ENCODE data around the gene SIGMAR1.
A peak's percentile ranks its signal among the peaks of the same experiment; 100 is the strongest.

SIGMAR1 gene

GRCh38 chr9:34664281-34665066 lies 26.9 kb upstream of the SIGMAR1 start:
- Histone ChIP-seq H3K27me3 (ENCODE audit: low read depth) (no peaks in the 10 kb centered on the region), H3K36me3 (replicated peaks) (no peaks in the 10 kb centered on the region), H3K4me3 (peak overlapping the region; percentile 31), H3K4me1 (peaks cover 7% of the 10 kb centered on the region), H3K9me3 (no peaks in the 10 kb centered on the region)
- peak; percentile 60 to 90 for DNase-seq (ENCODE audit: low spot score in 2 of 2)
- in situ Hi-C loops (cut with MboI; ENCODE audit: low sequenced_read_pairs) = no loop called here

GRCh38 chr9:34663303-34663605 lies 25.7 kb upstream of the SIGMAR1 start:
- in situ Hi-C loops (cut with MboI; ENCODE audit: low sequenced_read_pairs) = no loop called here

GRCh38 chr9:34662526-34663302 lies 25.1 kb upstream of the SIGMAR1 start, which contains the start of gene CCL27:
CCL27 (minus strand) TSS chr9:34662657; CDS start chr9:34662633, 24 bp downstream.
- no peaks in the 10 kb centered on the region for H3K27me3 ChIP-seq (ENCODE audit: low read depth)
- no peak within 1 kb of the TSS for H3K4me3 ChIP-seq
- H3K36me3 ChIP-seq (replicated peaks) = no peaks in the 10 kb centered on the region
- H3K9me3 ChIP-seq = no peaks in the 10 kb centered on the region
- in situ Hi-C loops (cut with MboI; ENCODE audit: low sequenced_read_pairs) = no loop called here
- peaks cover 7% of the 10 kb centered on the region for H3K4me1 ChIP-seq
- no peak for DNase-seq (ENCODE audit: low spot score in 2 of 2)

More at GRCh38 chr9:34663303-34663605, 25.7 kb upstream of the SIGMAR1 start:
- Histone ChIP-seq H3K27me3 (ENCODE audit: low read depth) (no peaks in the 10 kb centered on the region), H3K36me3 (replicated peaks) (no peaks in the 10 kb centered on the region), H3K4me1 (peaks cover 7% of the 10 kb centered on the region), H3K4me3 (no peak overlapping the region), H3K9me3 (no peaks in the 10 kb centered on the region)
- no peak for DNase-seq (ENCODE audit: low spot score in 2 of 2)

GRCh38 chr9:34659592-34660253 lies 22.1 kb upstream of the SIGMAR1 start:
- Histone ChIP-seq H3K36me3 (replicated peaks) (no peaks in the 10 kb centered on the region), H3K4me1 (peaks cover 4% of the 10 kb centered on the region), H3K4me3 (no peak overlapping the region), H3K9me3 (no peaks in the 10 kb centered on the region), H3K27me3 (ENCODE audit: low read depth) (no peaks in the 10 kb centered on the region)
- DNase-seq (ENCODE audit: low spot score in 2 of 2) = no peak
- in situ Hi-C loops (cut with MboI; ENCODE audit: low sequenced_read_pairs) = no loop called here

GRCh38 chr9:34658461-34658860 lies 20.9 kb upstream of the SIGMAR1 start:
- Histone ChIP-seq H3K36me3 (replicated peaks) (no peaks in the 10 kb centered on the region), H3K4me1 (no peaks in the 10 kb centered on the region), H3K27me3 (ENCODE audit: low read depth) (no peaks in the 10 kb centered on the region), H3K9me3 (no peaks in the 10 kb centered on the region), H3K4me3 (no peak overlapping the region)
- DNase-seq (ENCODE audit: low spot score in 2 of 2) = no peak
- in situ Hi-C loops (cut with MboI; ENCODE audit: low sequenced_read_pairs) = no loop called here

- Histone ChIP-seq H3K4me1 (peaks cover 3% of the 10 kb centered on the region), H3K36me3 (replicated peaks) (no peaks in the 10 kb centered on the region), H3K4me3 (no peak overlapping the region), H3K9me3 (no peaks in the 10 kb centered on the region), H3K27me3 (ENCODE audit: low read depth) (no peaks in the 10 kb centered on the region)
- DNase-seq (ENCODE audit: low spot score in 2 of 2) = no peak
- in situ Hi-C loops (cut with MboI; ENCODE audit: low sequenced_read_pairs) = no loop called here
These were observed 19.4 kb upstream of the SIGMAR1 start for GRCh38 chr9:34656992-34657391.

- no peaks in the 10 kb centered on the region for H3K9me3 ChIP-seq
- H3K36me3 ChIP-seq (replicated peaks) = no peaks in the 10 kb centered on the region
- no peak overlapping the region for H3K4me3 ChIP-seq
- no peaks in the 10 kb centered on the region for H3K27me3 ChIP-seq (ENCODE audit: low read depth)
- H3K4me1 ChIP-seq = peaks cover 6% of the 10 kb centered on the region
- DNase-seq (ENCODE audit: low spot score in 2 of 2) = no peak
- in situ Hi-C loops (cut with MboI; ENCODE audit: low sequenced_read_pairs) = no loop called here
These were observed 17.8 kb upstream of the SIGMAR1 start for GRCh38 chr9:34655394-34655793.

- Histone ChIP-seq H3K9me3 (no peaks in the 10 kb centered on the region), H3K4me1 (peaks cover 6% of the 10 kb centered on the region), H3K4me3 (no peak overlapping the region), H3K36me3 (replicated peaks) (peaks cover 4% of the 10 kb centered on the region), H3K27me3 (ENCODE audit: low read depth) (no peaks in the 10 kb centered on the region)
- no peak for DNase-seq (ENCODE audit: low spot score in 2 of 2)
- in situ Hi-C loops (cut with MboI; ENCODE audit: low sequenced_read_pairs) = no loop called here
These were observed 16.9 kb upstream of the SIGMAR1 start for GRCh38 chr9:34654323-34655051.

- no peaks in the 10 kb centered on the region for H3K9me3 ChIP-seq
- DNase-seq (ENCODE audit: low spot score in 2 of 2) = no peak
- H3K27me3 ChIP-seq (ENCODE audit: low read depth) = no peaks in the 10 kb centered on the region
- peaks cover 6% of the 10 kb centered on the region for H3K4me1 ChIP-seq
- no peak overlapping the region for H3K4me3 ChIP-seq
- H3K36me3 ChIP-seq (replicated peaks) = peaks cover 12% of the 10 kb centered on the region
- in situ Hi-C loops (cut with MboI; ENCODE audit: low sequenced_read_pairs) = no loop called here
These were observed 15.8 kb upstream of the SIGMAR1 start for GRCh38 chr9:34653151-34654072.

- Histone ChIP-seq H3K9me3 (no peaks in the 10 kb centered on the region), H3K4me1 (peaks cover 6% of the 10 kb centered on the region), H3K4me3 (no peak overlapping the region), H3K36me3 (replicated peaks) (peaks cover 15% of the 10 kb centered on the region), H3K27me3 (ENCODE audit: low read depth) (no peaks in the 10 kb centered on the region)
- in situ Hi-C loops (cut with MboI; ENCODE audit: low sequenced_read_pairs) = no loop called here
- DNase-seq (ENCODE audit: low spot score in 2 of 2) = no peak
These were observed 15.0 kb upstream of the SIGMAR1 start for GRCh38 chr9:34652602-34653000.

- peak; percentile 41 to 87 for DNase-seq (ENCODE audit: low spot score in 2 of 2)
- H3K36me3 ChIP-seq (replicated peaks) = peaks cover 15% of the 10 kb centered on the region
- no peaks in the 10 kb centered on the region for H3K9me3 ChIP-seq
- H3K4me3 ChIP-seq = peak within 1 kb of the TSS; percentile 22
- H3K4me1 ChIP-seq = peaks cover 6% of the 10 kb centered on the region
- in situ Hi-C loops (cut with MboI; ENCODE audit: low sequenced_read_pairs) = no loop called here
- H3K27me3 ChIP-seq (ENCODE audit: low read depth) = no peaks in the 10 kb centered on the region
These were observed 14.5 kb upstream of the SIGMAR1 start, which contains the start of gene IL11RA for GRCh38 chr9:34651876-34652601. IL11RA (plus strand) TSS chr9:34652185; CDS start chr9:34655218, 3,033 bp downstream.

GRCh38 chr9:34651321-34651720 lies 13.7 kb upstream of the SIGMAR1 start:
- DNase-seq (ENCODE audit: low spot score in 2 of 2) = no peak
- in situ Hi-C loops (cut with MboI; ENCODE audit: low sequenced_read_pairs) = no loop called here
- no peaks in the 10 kb centered on the region for H3K27me3 ChIP-seq (ENCODE audit: low read depth)
- H3K4me1 ChIP-seq = peaks cover 6% of the 10 kb centered on the region
- peaks cover 15% of the 10 kb centered on the region for H3K36me3 ChIP-seq (replicated peaks)
- peak overlapping the region; percentile 22 for H3K4me3 ChIP-seq
- no peaks in the 10 kb centered on the region for H3K9me3 ChIP-seq

Measured in HAP-1 (cell line).